ENCODE measurements around the gene ARHGAP31. TPM values are rescaled to one million over a fixed set of nuclear protein-coding genes. Genes with fewer than 3 reads are reported as not detected.

The ARHGAP31 gene
- total and polyA plus RNA-seq, 8 donors, result 1.2 to 275 (median 4.3) TPM

GRCh38 chr3:119288669-119289403 is 5.3 kb upstream of the ARHGAP31 start:
- peaks cover 0 to 14% (median 9%) of the 10 kb centered on the region in 4 donors for H3K4me1 ChIP-seq
- DNase-seq, result no peak
- H3K36me3 ChIP-seq, result no peaks in the 10 kb centered on the region
- peaks cover 0 to 17% (median 5%) of the 10 kb centered on the region in 4 donors for H3K9me3 ChIP-seq
- H3K27me3 ChIP-seq, result no peaks in the 10 kb centered on the region
- 62 to 95% (median 91%) methylated on average over 1 to 3 of the region's 3 CpGs for WGBS, 5 donors
- no peak overlapping the region for H3K4me3 ChIP-seq
- intact Hi-C loops (cut with DNase I; ENCODE audit: low total_unique reads), result no loop called here
- TF ChIP-seq POLR2A (IDR thresholded peaks at IDR 0.05) (no peak), CTCF (IDR thresholded peaks at IDR 0.05) (no peak), EP300 (IDR thresholded peaks at IDR 0.05) (no peak), POLR2AphosphoS5 (IDR thresholded peaks at IDR 0.05) (no peak)
- no peak overlapping the region for H3K27ac ChIP-seq

GRCh38 chr3:119289404-119289770 is 4.8 kb upstream of the ARHGAP31 start:
- no peak overlapping the region for H3K27ac ChIP-seq
- H3K9me3 ChIP-seq, result peaks cover 0 to 17% (median 5%) of the 10 kb centered on the region in 4 donors
- no peaks in the 10 kb centered on the region for H3K27me3 ChIP-seq
- H3K4me1 ChIP-seq, result peaks cover under 1 to 14% (median 9%) of the 10 kb centered on the region in 4 donors
- intact Hi-C loops (cut with DNase I; ENCODE audit: low total_unique reads), result no loop called here
- no peak for TF ChIP-seq POLR2AphosphoS5 (IDR thresholded peaks at IDR 0.05)
- TF ChIP-seq EP300 (IDR thresholded peaks at IDR 0.05), result no peak
- H3K4me3 ChIP-seq, result no peak overlapping the region
- DNase-seq, result no peak
- H3K36me3 ChIP-seq, result no peaks in the 10 kb centered on the region
- 88 to 100% (median 93%) methylated on average over 2 of the region's 2 CpGs; no CpG with 5 or more reads in 1 of the 5 donors for WGBS, 5 donors

- no peak overlapping the region for H3K4me3 ChIP-seq
Observed at GRCh38 chr3:119290613-119291012, 3.6 kb upstream of the ARHGAP31 start.

GRCh38 chr3:119291062-119291700 is 3.0 kb upstream of the ARHGAP31 start:
- Histone ChIP-seq H3K27me3 (no peaks in the 10 kb centered on the region), H3K36me3 (no peaks in the 10 kb centered on the region), H3K27ac (no peak overlapping the region), H3K9me3 (peaks cover 0 to 17% (median 5%) of the 10 kb centered on the region in 4 donors), H3K4me1 (peaks cover 6 to 28% (median 15%) of the 10 kb centered on the region in 4 donors), H3K4me3 (no peak overlapping the region)
- WGBS, 5 donors, result 37 to 61% (median 50%) methylated on average over 7 of the region's 7 CpGs
- TF ChIP-seq POLR2AphosphoS5 (IDR thresholded peaks at IDR 0.05), result no peak
- no peak for DNase-seq
- intact Hi-C loops (cut with DNase I; ENCODE audit: low total_unique reads), result no loop called here

More at GRCh38 chr3:119290613-119291012, 3.6 kb upstream of the ARHGAP31 start:
- H3K36me3 ChIP-seq, result no peaks in the 10 kb centered on the region
- no peak for DNase-seq
- H3K27me3 ChIP-seq, result no peaks in the 10 kb centered on the region
- TF ChIP-seq POLR2AphosphoS5 (IDR thresholded peaks at IDR 0.05) (no peak), POLR2A (IDR thresholded peaks at IDR 0.05) (no peak), CTCF (IDR thresholded peaks at IDR 0.05) (no peak), EP300 (IDR thresholded peaks at IDR 0.05) (no peak)
- H3K4me1 ChIP-seq, result peaks cover 6 to 22% (median 13%) of the 10 kb centered on the region in 4 donors
- peaks cover 0 to 17% (median 5%) of the 10 kb centered on the region in 4 donors for H3K9me3 ChIP-seq
- H3K27ac ChIP-seq, result no peak overlapping the region
- intact Hi-C loops (cut with DNase I; ENCODE audit: low total_unique reads), result no loop called here

GRCh38 chr3:119292666-119293065 is 1.5 kb upstream of the ARHGAP31 start:
- intact Hi-C loops (cut with DNase I; ENCODE audit: low total_unique reads), result no loop called here
- WGBS, 5 donors, result 83 to 94% (median 90%) methylated on average over 4 of the region's 4 CpGs
- Histone ChIP-seq H3K36me3 (no peaks in the 10 kb centered on the region), H3K27ac (no peak overlapping the region), H3K27me3 (no peaks in the 10 kb centered on the region), H3K4me1 (peaks cover 7 to 40% (median 23%) of the 10 kb centered on the region in 4 donors), H3K9me3 (peaks cover 0 to 9% (median 4%) of the 10 kb centered on the region in 4 donors), H3K4me3 (no peak overlapping the region)
- no peak for TF ChIP-seq EP300 (IDR thresholded peaks at IDR 0.05)
- TF ChIP-seq CTCF (IDR thresholded peaks at IDR 0.05), result no peak
- TF ChIP-seq POLR2A (IDR thresholded peaks at IDR 0.05), result no peak
- no peak for TF ChIP-seq POLR2AphosphoS5 (IDR thresholded peaks at IDR 0.05)
- DNase-seq, result no peak

All from stomach (tissue), 9 donors.